IMR-90 (cell line): ENCODE results near the gene FRMD3. TPM values are rescaled to one million over a fixed set of nuclear protein-coding genes. Genes with fewer than 3 reads are reported as not detected.

ENCODE experiments used
- ATAC-seq: fragments of 200-7000 bp; cut with Tn5 transposase; 2 replicates; pipeline ENCODE4 v1.9.1; 2020; ENCODE audit warnings: low read depth, mild to moderate bottlenecking, moderate library complexity
- BruUV-seq: library from RNA; stranded (reverse); fragments of 400-500 nt; replicated peaks from 2 replicates; lab custom pipeline; 2021; lab: Mats Ljungman, UMichigan
- CTCF ChIA-PET: fragments of 300-600 bp; formaldehyde crosslinking; extraction: SDS; loops from one replicate; lab custom pipeline; 2021; ENCODE audit warnings: antibody characterized with exemption; lab: Yijun Ruan, JAX
- POLR2A ChIA-PET: fragments of 300-600 bp; sonication (Branson Sonifier 250); formaldehyde crosslinking; loops from one replicate; lab custom pipeline; 2022; ENCODE audit warnings: antibody characterized with exemption; ENCODE audit not compliant: unreplicated experiment; lab: Charles Lee
- DNase-seq: peaks from one replicate; pipeline ENCODE4 v3.0.0; 2013
- H2AFZ ChIP-seq: replicated peaks from 2 replicates; pipeline ENCODE3; 2013; ENCODE audit warnings: low read length, mild to moderate bottlenecking; ENCODE audit not compliant: poor library complexity
- H2AK5ac ChIP-seq: 2 replicates; pipeline ENCODE4 v1.6.1; 2013; ENCODE audit warnings: low read depth, low read length, inconsistent platforms
- H2AK9ac ChIP-seq: replicated peaks from 2 replicates; pipeline ENCODE3; 2013; ENCODE audit warnings: mild to moderate bottlenecking, low read depth, low read length, moderate library complexity; ENCODE audit not compliant: poor library complexity
- H2BK120ac ChIP-seq: 2 replicates; pipeline ENCODE4 v1.6.1; 2013; ENCODE audit warnings: low read depth, low read length, inconsistent platforms
- H2BK15ac ChIP-seq: 3 replicates; pipeline ENCODE4 v1.6.1; 2013; ENCODE audit warnings: low read depth, low read length, inconsistent platforms
- H2BK20ac ChIP-seq: 2 replicates; pipeline ENCODE4 v1.6.1; 2013; ENCODE audit warnings: low read depth, mild to moderate bottlenecking, inconsistent platforms, low read length, moderate library complexity
- H2BK5ac ChIP-seq: 2 replicates; pipeline ENCODE4 v1.6.1; 2013; ENCODE audit warnings: mild to moderate bottlenecking, low read depth, low read length, inconsistent platforms; ENCODE audit not compliant: poor library complexity, severe bottlenecking
- H3K14ac ChIP-seq: replicated peaks from 2 replicates; pipeline ENCODE4 v1.6.1; 2013; ENCODE audit warnings: low read depth, low read length, inconsistent platforms
- H3K18ac ChIP-seq: 2 replicates; pipeline ENCODE4 v1.6.1; 2013; ENCODE audit warnings: low read depth, low read length, control low read depth
- H3K23ac ChIP-seq: 2 replicates; pipeline ENCODE4 v1.6.1; 2013; ENCODE audit warnings: low read depth, low read length, inconsistent platforms
- H3K27ac ChIP-seq: 2 replicates; pipeline ENCODE4 v1.5.1; 2013; ENCODE audit warnings: mild to moderate bottlenecking, control low read depth, low read length; ENCODE audit not compliant: insufficient read depth
- H3K27me3 ChIP-seq: 2 replicates; pipeline ENCODE4 v1.6.1; 2013; ENCODE audit warnings: low read length; ENCODE audit not compliant: control insufficient read depth, insufficient read depth
- H3K36me3 ChIP-seq: 2 replicates; pipeline ENCODE4 v1.6.1; 2013; ENCODE audit warnings: low read length, mixed read lengths; ENCODE audit not compliant: control insufficient read depth, insufficient read depth
- H3K4ac ChIP-seq: 2 replicates; pipeline ENCODE4 v1.6.1; 2013; ENCODE audit warnings: low read depth, low read length, inconsistent platforms
- H3K4me1 ChIP-seq: 2 replicates; pipeline ENCODE4 v1.6.1; 2013; ENCODE audit warnings: low read length, mixed read lengths; ENCODE audit not compliant: control insufficient read depth, insufficient read depth
- H3K4me2 ChIP-seq: 2 replicates; pipeline ENCODE4 v1.6.1; 2013; ENCODE audit warnings: low read depth, mild to moderate bottlenecking, control low read depth, low read length, moderate library complexity
- H3K4me3 ChIP-seq: 2 replicates; pipeline ENCODE4 v1.5.1; 2013; ENCODE audit warnings: low read depth, mild to moderate bottlenecking, control low read depth, low read length, moderate library complexity; ENCODE audit not compliant: insufficient read depth
- H3K56ac ChIP-seq: 2 replicates; pipeline ENCODE4 v1.6.1; 2013; ENCODE audit warnings: low read length, inconsistent platforms; ENCODE audit not compliant: insufficient read depth; ENCODE audit errors: extremely low read depth
- H3K79me1 ChIP-seq, 2 experiments: 2 replicates each; pipeline ENCODE4 v1.6.1; 2013; ENCODE audit warnings: low read length in 2 of 2, inconsistent platforms in 1 of 2, low read depth in 1 of 2
- H3K9ac ChIP-seq: 2 replicates; pipeline ENCODE4 v1.6.1; 2013; ENCODE audit warnings: low read depth, low read length, control low read depth
- H3K9me1 ChIP-seq: 2 replicates; pipeline ENCODE4 v1.6.1; 2013; ENCODE audit warnings: low read length, inconsistent platforms; ENCODE audit not compliant: insufficient read depth
- H3K9me3 ChIP-seq: 2 replicates; pipeline ENCODE4 v1.6.1; 2013; ENCODE audit warnings: low read length; ENCODE audit not compliant: control insufficient read depth, insufficient read depth
- H4K20me1 ChIP-seq: 2 replicates; pipeline ENCODE4 v1.6.1; 2013; ENCODE audit warnings: low read length, inconsistent platforms; ENCODE audit not compliant: insufficient read depth
- H4K5ac ChIP-seq: 2 replicates; pipeline ENCODE4 v1.6.1; 2013; ENCODE audit warnings: mild to moderate bottlenecking, low read depth, low read length, control low read depth
- H4K8ac ChIP-seq, 2 experiments: 2 replicates each; pipeline ENCODE4 v1.6.1; 2013; ENCODE audit warnings: low read depth in 2 of 2, low read length in 2 of 2, control low read depth in 1 of 2, inconsistent platforms in 1 of 2
- H4K91ac ChIP-seq: 2 replicates; pipeline ENCODE4 v1.6.1; 2013; ENCODE audit warnings: low read depth, low read length, inconsistent platforms; ENCODE audit not compliant: insufficient read depth
- FOS ChIP-seq: fragments of 150-350 bp; IDR thresholded peaks from 2 replicates; pipeline ENCODE4 v1.6.1; 2016; ENCODE audit warnings: low read depth, low read length
- MXI1 ChIP-seq: IDR thresholded peaks from 2 replicates; pipeline ENCODE4 v1.6.1; 2012; ENCODE audit warnings: low read depth, mild to moderate bottlenecking, low read length, moderate library complexity, borderline replicate concordance
- NFE2L2 ChIP-seq: fragments of 150-350 bp; IDR thresholded peaks from 2 replicates; pipeline ENCODE4 v1.6.1; 2016; ENCODE audit warnings: low read depth, mild to moderate bottlenecking, low read length
- POLR2A ChIP-seq: IDR thresholded peaks from 2 replicates; pipeline ENCODE4 v1.6.1; 2012; ENCODE audit warnings: mild to moderate bottlenecking, low read depth, low read length
- RAD21 ChIP-seq: IDR thresholded peaks from 2 replicates; pipeline ENCODE4 v1.6.1; 2012; ENCODE audit warnings: low read length, improper control_type of control experiment
- WGBS, 2 experiments: methylation state at CpG; one replicate each; pipeline versions ENCODE4 v1.1.5 to v1.1.7; 2013; ENCODE audit warnings: missing lambda C conversion rate in 2 of 2; ENCODE audit not compliant: insufficient read length in 1 of 2; ENCODE audit errors: extremely low coverage in 2 of 2; 5-methylcytosine and 5-hydroxymethylcytosine counted together
- dilution Hi-C: fragments of 300-500 bp; cut with HindIII; formaldehyde crosslinking; loops from one replicate; pipeline ENCODE4 v1.14.3; 2018; ENCODE audit warnings: low sequenced_read_pairs; ENCODE audit not compliant: unreplicated experiment
- in situ Hi-C: fragments of 300-500 bp; cut with MboI; formaldehyde crosslinking; loops from 3 replicates; pipeline ENCODE4 v1.14.3; 2019; ENCODE audit warnings: low sequenced_read_pairs, inconsistent platforms, mixed read lengths
- intact Hi-C: fragments of 100-400 bp; cut with micrococcal nuclease; formaldehyde crosslinking; loops from 2 replicates; pipeline ENCODE4 v1.10.0; 2022
- polyA plus RNA-seq, 3 experiments: library from polyadenylated mRNA; depleted of rRNA; stranded (reverse); fragments of >200 nt; gene quantifications; 2 replicates each; pipeline ENCODE4 v1.2.3, GENCODE V29; 2012; ENCODE audit warnings: low replicate concordance in 1 of 3
- total RNA-seq: library from RNA; depleted of rRNA; stranded (reverse); fragments of >200 nt; gene quantifications from 2 replicates; pipeline ENCODE4 v1.2.3, GENCODE V29; 2012
- TF ChIP-seq, protein P1 (sequence below): conservative IDR thresholded peaks from 2 replicates; pipeline ENCODE4 v1.5.1; 2012; ENCODE audit warnings: mild to moderate bottlenecking, low read depth, low read length, improper control_type of control experiment

Gene FRMD3
- total and polyA plus RNA-seq, 2 of the 4 experiments (the other 2 are of a cell fraction): 0.02 to 0.18 TPM

DNA sequence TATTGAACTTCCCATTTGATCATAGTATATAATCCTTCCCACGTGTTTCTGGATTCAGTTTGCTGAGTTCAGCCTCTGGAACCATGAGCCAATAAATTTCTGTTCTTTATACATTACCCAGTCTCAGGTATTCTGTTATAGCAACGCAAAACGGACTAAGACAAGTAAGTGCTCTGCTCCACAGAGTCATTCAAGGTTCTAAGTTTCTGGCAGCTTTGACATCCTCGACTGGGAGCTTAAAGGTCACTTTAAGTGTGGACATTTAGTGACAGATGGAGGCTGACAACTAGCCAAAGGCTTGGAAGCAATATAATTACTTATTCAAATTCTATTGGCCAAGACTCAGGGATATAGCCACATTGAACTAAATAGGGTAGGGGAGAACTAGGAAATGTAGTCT lies 297.5 kb downstream of the FRMD3 start:
- Histone ChIP-seq H3K27ac (no peak overlapping the region), H2AFZ (no peak overlapping the region), H2BK20ac (no peak overlapping the region), H3K18ac (no peak overlapping the region), H3K14ac (no peak overlapping the region), H3K4me2 (no peak overlapping the region), H3K56ac (no peak overlapping the region), H3K9me1 (no peaks in the 10 kb centered on the region), H2AK9ac (no peak overlapping the region), H3K4me3 (no peak overlapping the region), H2BK120ac (no peak overlapping the region), H3K4me1 (no peaks in the 10 kb centered on the region), H4K91ac (no peak overlapping the region), H3K27me3 (no peaks in the 10 kb centered on the region), H4K8ac (no peak overlapping the region), H3K9me3 (peaks cover 2% of the 10 kb centered on the region; the same call in 1 of the 2 replicates), H4K20me1 (no peaks in the 10 kb centered on the region), H3K36me3 (no peaks in the 10 kb centered on the region), H3K4ac (no peak overlapping the region), H2BK15ac (no peak overlapping the region), H3K23ac (no peak overlapping the region), H2BK5ac (no peak overlapping the region), H3K9ac (no peak overlapping the region), H2AK5ac (no peak overlapping the region), H3K79me1 (no peaks in the 10 kb centered on the region), H4K5ac (no peak overlapping the region)
- CTCF ChIA-PET: no interaction called here
- no peak for TF ChIP-seq POLR2A
- TF ChIP-seq FOS: no peak
- TF ChIP-seq NFE2L2: no peak
- no peak for TF ChIP-seq MXI1
- TF ChIP-seq, protein P1, sequence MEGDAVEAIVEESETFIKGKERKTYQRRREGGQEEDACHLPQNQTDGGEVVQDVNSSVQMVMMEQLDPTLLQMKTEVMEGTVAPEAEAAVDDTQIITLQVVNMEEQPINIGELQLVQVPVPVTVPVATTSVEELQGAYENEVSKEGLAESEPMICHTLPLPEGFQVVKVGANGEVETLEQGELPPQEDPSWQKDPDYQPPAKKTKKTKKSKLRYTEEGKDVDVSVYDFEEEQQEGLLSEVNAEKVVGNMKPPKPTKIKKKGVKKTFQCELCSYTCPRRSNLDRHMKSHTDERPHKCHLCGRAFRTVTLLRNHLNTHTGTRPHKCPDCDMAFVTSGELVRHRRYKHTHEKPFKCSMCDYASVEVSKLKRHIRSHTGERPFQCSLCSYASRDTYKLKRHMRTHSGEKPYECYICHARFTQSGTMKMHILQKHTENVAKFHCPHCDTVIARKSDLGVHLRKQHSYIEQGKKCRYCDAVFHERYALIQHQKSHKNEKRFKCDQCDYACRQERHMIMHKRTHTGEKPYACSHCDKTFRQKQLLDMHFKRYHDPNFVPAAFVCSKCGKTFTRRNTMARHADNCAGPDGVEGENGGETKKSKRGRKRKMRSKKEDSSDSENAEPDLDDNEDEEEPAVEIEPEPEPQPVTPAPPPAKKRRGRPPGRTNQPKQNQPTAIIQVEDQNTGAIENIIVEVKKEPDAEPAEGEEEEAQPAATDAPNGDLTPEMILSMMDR: no peak
- TF ChIP-seq RAD21: no peak
- no CpG with 5 or more reads among the region's 4 CpGs for WGBS, 2 experiments
- DNase-seq: no peak
- in situ Hi-C loops (no loop called here), dilution Hi-C loops (no loop called here), intact Hi-C loops (no loop called here)
- no peak for ATAC-seq
- POLR2A ChIA-PET: no interaction called here
- no TSS peak for BruUV-seq
